Adipocyte (in vitro differentiated cells): ENCODE data around the gene IL13RA1.
"Not testable (repeated sequence)": the region's sequence is repeated elsewhere in the genome, so short reads cannot be mapped to it uniquely, and the experiment has no call there.

Experiments used
- DNase-seq: peaks from one replicate; pipeline ENCODE4 v3.0.0-alpha.2; 2015; ENCODE audit warnings: low read depth
- H3K27me3 ChIP-seq: replicated peaks from 2 replicates; pipeline ENCODE4 v1.7.0; 2013; ENCODE audit warnings: mild to moderate bottlenecking, low read length, moderate library complexity; ENCODE audit not compliant: control insufficient read depth, insufficient read depth
- H3K36me3 ChIP-seq: 2 replicates; pipeline ENCODE4 v1.7.0; 2013; ENCODE audit warnings: low read length, mild to moderate bottlenecking, moderate library complexity; ENCODE audit not compliant: control insufficient read depth, insufficient read depth, severe bottlenecking
- H3K4me1 ChIP-seq: 2 replicates; pipeline ENCODE4 v1.7.0; 2013; ENCODE audit warnings: mild to moderate bottlenecking, low read length, moderate library complexity; ENCODE audit not compliant: control insufficient read depth, insufficient read depth
- H3K4me3 ChIP-seq: 2 replicates; pipeline ENCODE4 v1.7.0; 2013; ENCODE audit warnings: mild to moderate bottlenecking, low read length, moderate library complexity
- H3K9ac ChIP-seq: 2 replicates; pipeline ENCODE4 v1.7.0; 2013; ENCODE audit warnings: mild to moderate bottlenecking, low read length, moderate library complexity
- H3K9me3 ChIP-seq: 2 replicates; pipeline ENCODE4 v1.7.0; 2013; ENCODE audit warnings: mild to moderate bottlenecking, low read length, moderate library complexity; ENCODE audit not compliant: control insufficient read depth

Gene IL13RA1

DNA sequence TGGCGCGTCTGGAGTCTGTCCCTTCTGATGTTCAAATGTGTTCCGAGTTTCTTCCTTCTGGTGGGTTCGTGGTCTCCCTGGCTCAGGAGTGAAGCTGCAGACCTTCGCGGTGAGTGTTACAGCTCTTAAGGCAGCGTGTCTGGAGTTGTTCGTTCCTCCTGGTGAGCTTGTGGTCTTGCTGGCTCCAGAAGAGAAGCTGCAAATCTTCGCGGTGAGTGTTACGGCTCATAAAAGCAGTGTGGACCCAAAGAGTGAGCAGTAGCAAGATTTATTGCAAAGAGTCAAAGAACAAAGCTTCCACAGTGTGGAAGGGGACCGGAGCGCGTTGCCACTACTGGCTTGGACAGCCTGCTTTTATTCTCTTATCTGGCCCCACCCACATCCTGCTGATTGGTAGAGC, 11.5 kb upstream of the IL13RA1 start:
- not testable (repeated sequence) for H3K4me1 ChIP-seq, DNase-seq

DNA sequence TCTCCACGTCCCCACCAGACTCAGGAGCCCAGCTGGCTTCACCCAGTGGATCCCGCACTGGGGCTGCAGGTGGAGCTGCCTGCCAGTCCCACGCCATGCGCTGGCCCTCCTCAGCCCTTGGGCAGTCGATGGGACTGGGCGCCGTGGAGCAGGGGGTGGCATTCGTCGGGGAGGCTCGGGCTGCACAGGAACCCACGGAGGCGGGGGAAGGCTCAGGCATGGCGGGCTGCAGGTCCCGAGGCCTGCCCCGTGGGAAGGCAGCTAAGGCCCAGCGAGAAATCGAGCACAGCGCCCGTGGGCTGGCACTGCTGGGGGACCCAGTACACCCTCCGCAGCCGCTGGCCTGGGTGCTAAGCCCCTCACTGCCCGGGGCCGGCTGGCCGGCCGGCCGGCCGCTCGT, 10.6 kb upstream of the IL13RA1 start:
- not testable (repeated sequence) for H3K4me1 ChIP-seq, DNase-seq, H3K27me3 ChIP-seq, H3K4me3 ChIP-seq, H3K9me3 ChIP-seq, H3K9ac ChIP-seq, H3K36me3 ChIP-seq

More for the DNA sequence above, 11.5 kb upstream of the IL13RA1 start:
- H3K9me3 ChIP-seq, H3K9ac ChIP-seq, H3K36me3 ChIP-seq, H3K27me3 ChIP-seq, H3K4me3 ChIP-seq: not testable (repeated sequence)

DNA sequence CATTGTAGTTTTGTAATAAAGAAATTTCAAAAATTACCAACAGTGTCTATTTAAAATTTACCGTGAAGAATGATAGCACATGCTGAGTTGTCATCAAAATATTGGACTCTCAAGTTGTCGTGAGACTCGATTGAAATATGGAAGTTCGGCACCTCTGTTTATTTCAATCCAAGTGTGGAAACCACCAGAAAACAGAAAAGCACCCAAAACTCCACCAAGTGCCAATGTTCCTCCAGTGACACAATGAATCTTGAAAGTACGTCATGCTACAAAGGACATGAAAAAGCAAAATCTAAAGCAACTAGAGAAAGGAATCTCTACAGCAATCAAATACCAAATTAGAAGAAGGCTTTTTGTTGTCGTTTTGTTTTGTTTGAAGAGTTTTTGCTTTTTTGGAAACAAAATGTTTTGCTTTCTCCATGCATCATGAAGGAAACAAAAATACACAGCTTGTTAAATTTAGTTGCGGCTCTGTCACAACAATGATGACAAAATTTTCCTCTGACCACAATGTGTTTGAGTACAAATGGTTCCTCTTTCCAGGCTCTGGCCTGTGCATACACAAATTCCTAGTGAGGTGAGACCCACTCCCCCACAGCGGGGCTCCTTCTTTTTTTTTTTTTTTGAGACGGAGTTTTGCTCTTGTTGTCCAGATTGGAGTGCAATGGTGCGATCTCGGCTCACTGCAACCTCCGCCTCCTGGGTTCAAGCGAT, 9.6 kb upstream of the IL13RA1 start:
- no peaks in the 10 kb centered on the region for H3K27me3 ChIP-seq
- DNase-seq: no peak
- H3K36me3 ChIP-seq: no peaks in the 10 kb centered on the region
- no peak overlapping the region for H3K4me3 ChIP-seq
- no peaks in the 10 kb centered on the region for H3K9me3 ChIP-seq
- no peaks in the 10 kb centered on the region for H3K4me1 ChIP-seq
- H3K9ac ChIP-seq: no peak overlapping the region

DNA sequence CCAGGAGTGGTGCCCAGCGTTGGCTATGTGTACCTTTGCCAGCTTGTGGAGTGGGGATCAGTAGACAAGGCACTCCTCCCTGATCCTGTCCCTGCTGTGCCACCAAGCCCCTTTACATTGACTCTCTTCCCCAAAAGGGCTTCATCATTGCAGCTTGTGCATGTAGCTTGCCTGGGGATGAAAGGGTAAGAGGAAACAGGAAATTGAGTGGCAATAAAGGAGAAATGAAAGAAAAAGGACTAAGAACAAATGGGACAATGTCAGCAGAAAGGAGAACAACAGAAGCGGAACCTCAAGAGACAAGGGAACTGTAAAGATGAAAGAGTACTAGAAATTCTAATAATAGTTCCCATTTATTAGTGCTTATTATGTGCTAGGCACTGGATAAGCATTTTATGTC, 8.7 kb upstream of the IL13RA1 start:
- Histone ChIP-seq H3K9me3 (no peaks in the 10 kb centered on the region), H3K36me3 (no peaks in the 10 kb centered on the region), H3K4me1 (no peaks in the 10 kb centered on the region), H3K4me3 (no peak overlapping the region), H3K27me3 (peaks cover 2% of the 10 kb centered on the region), H3K9ac (no peak overlapping the region)
- no peak for DNase-seq

DNA sequence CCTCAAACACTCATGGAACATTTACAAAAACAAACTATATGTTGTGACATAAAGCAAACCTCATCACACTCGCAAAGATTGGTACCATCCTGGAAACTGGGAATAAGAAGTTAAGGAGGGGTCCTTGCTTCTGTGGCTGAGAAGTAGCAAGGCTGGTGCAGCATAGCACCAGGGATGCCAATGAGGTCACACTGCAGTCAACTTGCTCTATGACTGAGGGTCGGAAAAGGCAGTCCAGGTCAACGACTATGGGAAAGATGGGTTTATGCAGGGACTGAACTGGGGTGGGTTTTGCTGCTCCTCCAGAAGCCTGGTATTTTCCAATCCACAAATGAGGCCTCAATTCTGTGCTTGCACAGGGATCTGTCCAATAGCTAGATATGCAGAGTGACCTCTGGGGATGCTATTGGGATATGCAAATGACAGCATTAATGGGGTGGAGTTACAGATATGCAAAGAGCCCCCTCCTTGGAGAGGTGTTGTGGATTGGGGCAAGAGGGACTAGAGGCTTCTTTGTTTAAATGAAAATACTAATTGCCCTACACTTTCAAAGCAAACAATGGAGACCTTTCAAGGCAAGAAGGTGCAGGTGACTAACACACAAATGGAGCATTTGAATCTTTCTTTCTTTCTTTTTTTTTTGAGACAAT, 7.2 kb upstream of the IL13RA1 start:
- Histone ChIP-seq H3K36me3 (no peaks in the 10 kb centered on the region), H3K4me3 (no peak overlapping the region), H3K27me3 (peaks cover 2% of the 10 kb centered on the region), H3K9me3 (no peaks in the 10 kb centered on the region), H3K9ac (no peak overlapping the region), H3K4me1 (peaks cover 4% of the 10 kb centered on the region)
- no peak for DNase-seq

DNA sequence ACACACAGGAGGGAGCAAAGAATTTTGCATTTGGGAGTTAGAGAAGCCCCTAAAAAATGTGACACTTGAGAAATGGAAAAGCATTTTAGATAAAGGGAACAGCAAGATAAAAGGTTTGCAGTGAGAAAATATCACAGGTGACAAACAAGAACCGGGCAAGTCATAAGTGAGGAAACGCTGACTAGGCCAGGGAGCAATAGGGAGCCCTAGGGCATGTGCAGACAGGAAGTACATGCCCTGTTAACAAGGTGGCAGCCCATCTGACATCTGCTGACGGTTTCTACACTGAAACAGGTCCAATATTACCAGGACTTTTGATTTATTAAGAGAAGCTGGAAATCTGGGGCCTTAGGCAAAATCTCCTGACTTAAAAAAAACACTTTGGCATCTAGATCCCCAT, 4.0 kb upstream of the IL13RA1 start:
- DNase-seq: no peak
- Histone ChIP-seq H3K4me3 (no peak overlapping the region), H3K27me3 (peaks cover 2% of the 10 kb centered on the region), H3K4me1 (peaks cover 20% of the 10 kb centered on the region), H3K9ac (no peak overlapping the region), H3K36me3 (no peaks in the 10 kb centered on the region), H3K9me3 (no peaks in the 10 kb centered on the region)

DNA sequence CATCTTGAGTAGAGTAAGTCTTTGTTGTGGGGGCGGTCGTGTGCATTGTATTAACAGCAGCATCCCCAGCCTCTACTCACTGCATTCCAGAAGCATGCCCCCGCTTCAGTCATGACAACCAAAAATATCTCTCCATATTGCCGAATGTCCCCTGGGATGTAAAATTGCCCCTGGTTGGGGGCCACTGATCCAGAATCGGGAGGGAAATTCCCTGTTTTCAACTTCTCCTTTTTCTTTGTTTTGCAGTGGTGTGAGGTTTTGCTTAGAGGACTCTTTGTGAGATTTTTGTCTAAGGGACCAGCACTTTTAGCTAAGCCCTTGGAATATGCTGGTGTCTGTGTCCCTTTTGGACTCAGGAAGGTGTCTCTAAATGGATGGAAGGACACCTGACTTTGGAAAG, 3.0 kb upstream of the IL13RA1 start:
- H3K4me3 ChIP-seq: no peak overlapping the region
- H3K9me3 ChIP-seq: no peaks in the 10 kb centered on the region
- no peak overlapping the region for H3K9ac ChIP-seq
- peaks cover 29% of the 10 kb centered on the region for H3K4me1 ChIP-seq
- H3K36me3 ChIP-seq: no peaks in the 10 kb centered on the region
- DNase-seq: no peak
- H3K27me3 ChIP-seq: peaks cover 2% of the 10 kb centered on the region

DNA sequence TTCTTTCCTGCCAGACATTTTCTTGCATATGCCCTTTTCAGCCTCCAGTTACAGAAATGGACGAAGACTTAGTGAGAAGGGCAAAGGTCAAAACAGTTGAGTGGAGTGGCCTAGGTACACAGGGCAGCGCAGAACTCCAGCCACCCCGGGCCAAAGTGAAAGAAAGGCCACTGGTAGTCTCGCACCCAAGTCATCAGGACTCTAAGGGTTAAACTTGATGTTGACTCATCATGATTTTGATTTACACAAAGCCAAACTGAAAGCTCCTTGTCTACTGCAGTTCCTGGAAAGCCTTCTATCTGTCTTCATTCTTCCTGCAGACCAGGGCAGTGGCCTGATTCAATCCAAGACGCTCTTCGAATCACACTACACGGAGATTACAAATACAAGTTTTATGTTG, 2.6 kb upstream of the IL13RA1 start:
- peaks cover 29% of the 10 kb centered on the region for H3K4me1 ChIP-seq
- no peak for DNase-seq
- no peaks in the 10 kb centered on the region for H3K9me3 ChIP-seq
- H3K27me3 ChIP-seq: peaks cover 2% of the 10 kb centered on the region
- peak overlapping the region; percentile 27 for H3K9ac ChIP-seq
- H3K4me3 ChIP-seq: no peak overlapping the region
- H3K36me3 ChIP-seq: no peaks in the 10 kb centered on the region

DNA sequence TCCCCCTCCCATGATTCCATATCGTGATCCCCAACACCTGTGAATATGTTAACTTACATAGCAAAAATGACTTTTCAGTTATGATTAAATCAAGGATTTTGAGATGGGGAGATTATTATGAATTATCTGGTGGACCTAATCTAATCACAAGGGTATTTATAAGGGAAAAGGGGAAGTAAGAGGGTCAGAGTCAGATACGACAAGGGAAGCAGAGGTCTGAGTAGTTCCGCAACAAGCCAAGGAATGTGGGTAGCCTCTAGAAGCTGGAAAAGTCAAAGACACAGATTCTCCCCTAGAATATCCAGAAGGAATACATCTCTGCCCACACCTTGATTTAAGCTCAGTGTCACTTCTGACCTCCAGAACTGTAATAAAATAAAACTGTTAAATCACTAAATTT, 1.0 kb upstream of the IL13RA1 start:
- H3K36me3 ChIP-seq: no peaks in the 10 kb centered on the region
- H3K4me3 ChIP-seq: peak overlapping the region; percentile 82
- H3K9me3 ChIP-seq: no peaks in the 10 kb centered on the region
- peak overlapping the region; percentile 84 for H3K9ac ChIP-seq
- no peak for DNase-seq
- H3K4me1 ChIP-seq: peaks cover 40% of the 10 kb centered on the region
- H3K27me3 ChIP-seq: peaks cover 2% of the 10 kb centered on the region

DNA sequence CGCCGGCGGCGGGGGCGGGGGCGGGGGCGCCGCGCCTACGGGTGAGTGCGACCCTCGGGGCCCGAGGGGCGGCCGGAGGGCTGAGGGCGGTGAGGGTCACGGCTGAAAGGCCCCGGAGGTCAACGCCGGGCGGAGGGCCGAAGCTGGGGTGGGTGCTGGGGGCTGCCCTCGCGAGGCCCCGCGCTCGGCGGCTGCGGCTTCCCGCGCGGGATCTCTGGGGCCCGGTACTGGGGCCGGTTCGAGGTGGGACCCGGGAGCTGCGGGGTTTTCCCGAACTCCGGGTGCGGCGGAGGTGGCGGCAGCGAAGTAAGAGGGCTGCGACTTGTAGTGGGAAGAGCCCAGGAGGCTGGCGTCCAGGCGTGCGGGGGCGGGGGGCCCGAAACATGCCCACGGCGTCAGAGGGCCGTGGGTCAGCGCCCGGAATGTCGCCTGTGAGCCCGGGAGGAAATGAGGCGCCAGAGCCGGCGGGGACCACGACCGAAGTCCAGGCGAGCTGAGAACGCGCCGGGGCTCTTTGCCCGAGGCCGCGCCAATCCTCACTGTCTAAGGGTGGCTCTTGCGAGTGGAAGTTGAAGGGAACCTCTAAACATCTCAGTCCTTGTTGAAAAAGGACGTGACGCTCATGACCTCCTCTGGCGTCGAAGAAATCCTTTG, 407 bp downstream of the IL13RA1 start:
- peak overlapping the region; percentile 84 for H3K9ac ChIP-seq
- peak overlapping the region; percentile 82 for H3K4me3 ChIP-seq
- H3K36me3 ChIP-seq: no peaks in the 10 kb centered on the region
- H3K9me3 ChIP-seq: no peaks in the 10 kb centered on the region
- peaks cover 2% of the 10 kb centered on the region for H3K27me3 ChIP-seq
- H3K4me1 ChIP-seq: peaks cover 46% of the 10 kb centered on the region
- DNase-seq: peak; percentile 58

DNA sequence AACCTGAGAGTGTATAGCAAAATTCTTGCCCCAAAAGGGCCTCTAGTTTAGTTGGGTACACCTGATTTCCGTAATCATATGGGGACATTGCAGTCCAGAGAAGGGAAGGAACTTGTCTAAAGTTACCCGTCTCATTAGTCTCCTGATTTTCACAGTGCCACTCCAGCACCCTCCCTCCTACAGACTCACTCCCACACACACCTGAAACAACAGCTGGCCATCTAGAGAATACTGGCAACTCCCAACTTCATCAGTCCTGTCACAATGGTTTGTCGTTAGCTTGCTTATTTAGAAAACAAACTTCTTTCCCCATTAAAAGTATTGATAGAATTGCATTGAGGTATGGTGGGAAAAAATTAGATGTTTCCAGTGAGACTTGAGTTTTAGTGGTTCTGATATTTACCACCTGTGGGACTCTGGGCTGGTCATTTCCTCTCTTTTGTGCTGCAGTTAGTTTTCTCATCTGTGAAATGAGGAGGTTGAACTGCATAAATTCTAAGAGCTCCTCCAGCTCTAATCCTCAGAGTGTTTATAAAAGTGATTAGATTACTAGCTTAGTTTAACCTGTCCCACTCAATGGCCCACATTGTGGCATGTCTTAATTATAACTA, 1.7 kb downstream of the IL13RA1 start:
- Histone ChIP-seq H3K4me1 (peaks cover 46% of the 10 kb centered on the region), H3K9ac (no peak overlapping the region), H3K27me3 (no peaks in the 10 kb centered on the region), H3K4me3 (peak overlapping the region; percentile 82), H3K36me3 (no peaks in the 10 kb centered on the region), H3K9me3 (no peaks in the 10 kb centered on the region)
- DNase-seq: no peak
